HUDEP-2 (cell line): Measurements from ENCODE around the gene DDA1.
A peak's percentile ranks its signal among the peaks of the same experiment; 100 is the strongest.

ENCODE experiments used
- DNase-seq, 76 experiments: peaks; one replicate each; lab custom pipeline; 2025; ENCODE audit not compliant: unreplicated experiment in 76 of 76; lab: John Stamatoyannopoulos, UW

Gene DDA1

DNA sequence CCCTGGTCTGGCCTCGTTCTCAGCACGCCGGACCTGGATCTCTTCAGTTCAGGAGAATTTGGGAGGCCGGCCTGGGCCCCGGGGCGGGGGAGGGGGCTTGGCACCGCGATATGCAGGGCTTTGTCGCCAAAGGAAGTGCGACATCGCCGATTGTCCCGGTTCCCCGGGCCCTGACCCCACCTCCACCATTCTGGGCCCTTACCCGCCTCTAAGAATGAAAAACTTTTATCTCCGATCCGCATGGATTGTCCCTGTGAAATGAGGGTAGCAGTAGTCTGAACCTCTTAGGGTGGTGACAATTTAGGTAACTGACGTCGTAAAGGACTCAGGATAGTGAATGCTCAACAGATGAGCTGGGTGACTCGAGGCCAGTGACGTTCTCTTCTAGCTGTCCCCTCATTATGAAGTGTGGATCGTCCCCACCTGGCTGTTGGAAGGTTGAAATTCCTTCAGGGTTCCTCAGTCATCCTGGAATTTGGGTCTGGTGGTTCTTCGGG is 650 bp downstream of the DDA1 start:
- peak in 3 of 76 experiments; percentile 25 to 54 (median 50) for DNase-seq

DNA sequence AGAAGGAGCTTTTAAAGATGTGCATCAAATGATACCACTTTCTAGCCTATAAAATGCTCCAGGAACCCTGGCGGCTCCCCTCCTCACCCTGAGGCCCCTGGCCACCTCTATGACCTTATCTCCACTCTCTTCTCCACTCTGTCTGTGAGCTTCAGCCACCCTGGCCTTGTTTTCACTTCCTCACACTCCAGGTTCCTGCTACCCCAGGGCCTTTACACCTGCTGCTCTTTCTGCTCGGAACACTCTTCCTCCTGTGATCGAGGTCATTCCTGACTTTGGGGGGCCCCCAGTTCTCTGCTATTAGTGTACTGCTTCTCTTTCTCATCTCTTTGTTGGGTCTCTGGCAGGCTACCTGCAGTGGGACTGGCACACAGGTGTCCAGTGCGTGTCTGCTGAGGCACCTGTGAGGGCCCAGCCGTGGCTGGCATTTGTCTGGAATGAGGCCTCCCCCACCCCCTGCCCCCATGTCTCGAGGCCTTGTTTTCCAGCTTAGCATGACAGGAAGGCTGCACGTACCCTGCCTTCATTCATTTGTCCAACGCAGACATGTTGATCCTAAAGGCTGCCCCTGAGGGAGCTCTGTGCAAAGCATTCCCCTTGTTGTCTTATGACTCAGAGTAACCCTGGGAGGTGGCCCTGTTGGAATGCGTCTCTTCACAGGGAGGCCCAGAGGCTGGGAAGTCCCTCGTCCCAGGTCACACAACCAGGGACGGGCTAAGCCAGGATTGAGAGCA is 2.3 kb downstream of the DDA1 start:
- DNase-seq = no peak

DNA sequence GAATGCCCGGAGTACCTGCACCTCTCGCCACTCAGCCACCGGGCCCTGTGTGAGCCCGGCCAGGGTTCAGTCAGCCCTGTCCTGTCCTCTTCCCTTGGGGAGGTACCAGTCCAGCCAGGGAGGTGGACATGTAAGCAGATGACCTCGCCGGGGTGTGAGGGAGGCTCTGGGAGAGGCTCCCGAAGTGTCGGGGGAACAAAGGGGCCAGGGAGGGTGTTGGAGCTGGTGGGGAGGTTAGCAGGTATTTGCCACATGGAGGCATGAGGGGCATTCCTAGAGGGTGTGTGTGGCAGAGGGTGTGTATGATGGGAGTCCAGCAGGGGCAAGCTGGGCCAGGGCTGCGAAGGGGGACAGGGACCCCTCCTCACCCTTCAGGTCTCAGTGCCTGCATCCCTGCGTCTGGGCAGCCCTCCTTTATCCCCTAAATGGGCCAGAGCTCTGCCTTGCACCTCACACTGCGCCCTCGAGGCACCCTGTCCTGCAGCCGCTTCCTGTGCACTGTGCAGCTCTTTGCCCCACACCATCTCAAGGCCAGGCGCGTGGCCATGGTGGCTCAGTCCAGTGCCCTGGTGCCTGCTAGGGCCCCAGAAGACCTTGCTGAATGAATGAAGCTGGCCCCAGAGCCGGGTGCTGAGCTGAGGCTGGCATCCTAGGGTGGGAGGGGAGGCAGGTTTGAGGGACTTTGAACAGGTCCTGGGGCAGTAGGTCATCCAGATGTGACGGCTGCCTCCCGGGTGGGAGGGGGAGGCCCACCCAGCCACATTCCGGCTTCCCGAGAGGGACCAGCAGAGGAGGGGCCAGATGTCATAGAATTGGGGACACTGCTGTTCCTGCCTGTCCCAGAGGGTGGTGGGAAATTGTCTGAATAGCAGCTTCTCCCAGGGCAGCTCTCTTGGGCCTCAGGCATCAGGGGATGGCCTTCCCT is 3.1 kb downstream of the DDA1 start:
- no peak for DNase-seq

DNA sequence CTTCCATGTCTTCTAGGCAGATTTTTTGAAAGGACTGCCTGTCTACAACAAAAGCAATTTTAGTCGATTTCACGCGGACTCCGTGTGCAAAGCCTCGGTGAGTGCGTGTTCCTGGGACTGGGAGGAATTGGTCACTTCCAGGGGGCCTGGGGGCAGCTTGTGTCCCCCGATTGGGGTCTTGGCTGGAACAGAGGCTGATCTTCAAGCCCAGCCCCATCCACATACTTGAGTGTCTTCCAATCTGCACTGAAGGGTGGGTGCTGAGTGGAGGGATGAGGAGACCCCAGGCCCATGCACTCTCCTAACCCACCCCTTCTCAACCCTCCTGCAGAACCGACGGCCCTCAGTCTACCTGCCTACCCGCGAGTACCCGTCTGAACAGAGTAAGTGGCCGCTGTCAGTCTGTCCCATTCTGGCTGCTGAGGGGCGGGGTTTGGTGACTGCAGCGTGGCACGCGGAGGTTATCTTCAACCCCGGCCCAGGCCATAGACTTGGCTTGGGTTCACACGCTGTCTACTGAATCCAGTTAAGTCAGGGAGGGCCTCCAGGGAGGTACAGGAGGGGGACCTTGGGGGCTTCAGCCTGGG is 4.7 kb downstream of the DDA1 start:
- peak in 44 of 76 experiments; percentile 20 to 80 (median 48) for DNase-seq

DNA sequence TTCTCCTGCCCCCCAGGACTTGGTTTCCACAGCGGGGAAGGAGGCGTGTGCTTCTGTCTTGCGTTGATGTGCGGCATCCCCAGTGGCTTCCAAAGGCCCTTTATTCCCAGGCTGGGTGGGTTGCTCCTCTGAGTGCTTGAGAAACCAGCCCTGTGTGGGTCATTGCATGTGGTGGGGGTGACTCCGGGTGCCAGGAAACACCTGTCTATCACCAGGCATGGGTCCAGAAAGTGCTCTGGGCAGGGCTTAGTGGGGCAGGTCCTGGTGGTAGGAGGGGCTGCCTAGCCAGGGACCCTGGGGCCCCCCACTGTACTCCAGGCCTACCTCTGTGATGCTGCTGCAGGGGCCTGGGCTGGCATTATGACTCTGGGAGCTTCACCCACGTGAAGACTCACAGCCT is 9.6 kb downstream of the DDA1 start:
- no peak for DNase-seq

DNA sequence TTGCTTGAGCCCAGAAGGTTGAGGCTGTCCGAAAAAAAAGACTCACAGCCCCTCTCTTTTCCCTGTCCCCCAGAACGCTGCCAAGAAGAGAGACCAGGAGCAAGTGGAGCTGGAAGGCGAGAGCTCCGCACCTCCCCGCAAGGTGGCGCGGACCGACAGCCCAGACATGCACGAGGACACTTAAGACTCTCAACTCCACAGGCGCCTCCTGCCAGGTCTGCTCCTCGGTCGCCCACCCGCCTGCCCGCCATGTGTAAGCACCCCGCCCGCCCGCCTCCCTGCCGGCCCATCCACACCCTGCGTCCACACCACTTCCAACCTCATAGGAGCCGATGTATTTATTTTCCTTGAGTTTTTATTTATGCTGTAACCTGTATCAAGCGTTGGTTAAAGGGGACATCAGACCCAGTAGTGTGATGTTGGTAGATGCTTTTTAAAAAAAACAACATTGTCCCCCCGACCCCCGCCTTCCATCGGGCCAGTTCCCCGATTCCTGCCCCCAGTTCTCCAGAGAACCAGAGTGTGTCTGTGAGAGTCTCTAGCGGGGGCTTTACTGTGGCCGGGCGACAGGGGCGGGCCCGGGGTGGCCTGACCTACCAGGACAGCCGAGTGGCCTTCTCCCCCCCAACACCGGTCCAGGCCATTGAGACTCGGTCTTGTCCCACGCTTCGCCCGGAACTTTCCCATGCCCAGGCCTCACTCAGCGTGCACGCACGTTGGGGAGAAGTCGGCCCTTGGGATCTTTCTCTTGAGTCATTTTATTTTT is 10.3 kb downstream of the DDA1 start:
- no peak for DNase-seq

DNA sequence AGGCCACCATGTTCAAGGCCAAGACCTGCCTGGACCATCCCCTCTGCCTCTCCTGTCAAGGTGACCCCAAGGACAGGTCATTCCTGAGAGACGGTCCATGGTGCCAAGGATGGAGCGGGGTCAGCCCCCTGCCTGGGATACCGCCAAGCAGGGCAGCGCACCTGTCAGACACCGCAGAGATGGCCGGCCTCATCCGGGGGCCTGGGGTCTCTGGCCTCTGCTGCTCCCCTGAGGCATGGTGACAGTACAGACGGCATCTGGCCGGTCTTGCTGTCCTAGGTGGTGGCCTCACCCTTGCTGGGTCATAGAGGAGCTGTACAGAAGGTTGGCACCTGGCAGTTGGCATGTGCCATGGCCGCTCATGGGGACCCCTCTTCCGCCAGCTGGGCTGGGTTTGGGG is 11.1 kb downstream of the DDA1 start:
- no peak for DNase-seq

DNA sequence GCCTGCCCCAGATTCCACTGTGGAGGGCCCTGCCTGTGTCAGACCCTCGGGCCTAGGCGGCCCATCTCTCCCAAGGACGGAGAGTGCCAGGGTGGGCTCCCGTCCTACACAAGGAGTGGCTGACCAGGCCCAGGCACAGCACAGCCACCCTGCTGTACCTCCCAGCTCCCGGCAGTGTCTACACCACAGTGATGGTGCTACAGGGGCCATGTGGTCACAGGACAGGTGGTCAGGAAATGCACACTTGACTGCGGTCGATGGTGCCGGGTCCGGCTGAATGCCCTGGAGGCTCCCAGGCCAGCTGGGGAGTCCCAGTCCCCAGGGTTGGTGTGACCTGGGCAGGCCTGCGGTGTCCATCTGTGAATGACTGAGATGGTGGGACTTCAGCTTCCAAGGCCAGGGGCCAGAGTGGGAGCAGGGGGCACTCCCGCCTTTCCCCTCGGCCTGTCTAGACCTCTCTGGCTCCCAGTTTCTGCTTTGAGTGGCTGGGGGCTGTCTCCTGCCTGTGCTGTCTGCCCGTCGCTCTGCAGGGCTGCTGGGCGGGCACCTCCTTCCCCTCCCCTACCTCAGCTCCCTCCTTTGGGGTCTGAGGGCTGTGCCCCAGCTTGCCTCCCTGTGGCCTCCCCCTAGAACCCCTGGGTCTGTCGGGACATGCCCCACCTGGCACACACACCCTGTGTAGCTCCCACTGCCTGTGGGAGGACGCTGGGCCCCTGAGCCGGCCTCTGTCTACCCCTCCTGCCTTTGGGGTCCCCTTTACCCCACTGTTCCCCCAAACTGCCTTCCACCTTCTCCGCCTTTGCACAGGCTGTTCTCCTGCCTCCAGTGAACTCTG is 12.5 kb downstream of the DDA1 start:
- no peak for DNase-seq

DNA sequence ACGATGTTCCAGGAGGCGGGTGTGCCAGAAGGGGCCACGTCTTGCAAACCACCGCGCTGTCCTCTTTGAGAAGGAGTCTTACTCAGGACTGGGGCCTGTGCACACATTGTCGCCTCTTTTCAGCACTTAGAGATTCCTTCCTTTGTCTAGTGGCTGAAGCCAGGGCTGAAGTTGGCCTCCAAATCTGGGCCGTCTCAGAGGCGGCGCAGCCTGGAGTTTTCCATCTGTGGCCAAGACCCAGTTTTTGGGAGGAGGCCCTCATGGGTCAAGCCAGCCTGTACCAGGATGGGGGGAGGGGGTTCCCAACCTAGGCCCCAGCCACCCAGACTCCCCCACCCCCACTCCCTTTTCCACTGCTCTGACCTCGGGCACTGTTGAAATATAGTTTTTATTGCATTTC is 13.5 kb downstream of the DDA1 start:
- no peak for DNase-seq

DNA sequence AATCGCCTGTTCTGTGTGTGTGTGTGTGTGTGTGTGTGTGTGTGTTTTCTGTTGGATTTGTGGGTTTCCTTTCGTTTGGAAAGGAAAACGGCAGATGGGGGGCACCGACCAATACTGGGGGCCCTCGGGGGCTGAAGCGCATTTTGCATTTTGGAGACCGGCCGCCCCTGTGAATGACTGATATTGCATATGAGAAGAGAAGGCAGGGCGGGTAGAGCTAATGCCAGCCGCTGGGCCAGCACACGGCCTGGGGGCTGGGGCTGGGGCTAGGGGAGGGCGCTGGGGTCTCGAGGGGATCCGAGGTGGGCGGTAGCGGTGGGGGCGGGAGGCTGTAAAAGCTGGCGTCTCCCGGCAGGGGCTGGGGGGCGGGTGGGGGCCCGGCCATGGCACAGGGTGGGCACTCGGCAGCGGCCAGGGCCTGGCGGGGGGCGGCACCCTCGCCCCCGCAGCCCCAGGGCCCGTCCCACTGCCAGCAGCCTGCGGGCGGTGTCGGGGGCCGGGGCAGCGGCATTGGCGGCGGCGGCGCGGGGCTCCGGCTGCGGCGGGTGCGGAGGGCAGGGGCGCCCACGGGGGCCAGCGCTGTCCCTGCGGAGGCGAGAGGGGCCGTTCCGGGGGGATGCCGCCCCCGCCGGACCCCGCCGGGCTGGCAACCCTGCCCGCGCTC is 14.1 kb downstream of the DDA1 start:
- DNase-seq = no peak

DNA sequence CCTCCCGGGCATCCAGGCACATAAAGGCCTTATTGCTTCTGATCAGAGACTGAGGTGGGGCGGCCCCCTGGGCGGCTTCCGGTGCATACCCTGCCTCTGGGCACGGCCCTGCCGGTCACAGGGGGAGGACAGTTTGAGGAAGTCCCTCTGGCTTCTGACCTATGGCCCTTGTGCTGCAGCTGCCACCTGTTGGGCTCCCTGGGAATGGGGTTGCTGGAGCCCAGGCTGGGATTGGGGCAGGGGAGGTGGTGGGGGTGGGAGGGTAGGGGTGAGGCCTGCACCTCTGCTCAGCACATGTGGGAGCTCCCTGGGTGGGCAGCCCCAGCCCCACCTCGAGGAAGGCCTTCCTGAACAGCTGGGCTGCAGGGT is 14.6 kb downstream of the DDA1 start:
- DNase-seq = peak in 4 of 76 experiments; percentile 7 to 30 (median 20)

DNA sequence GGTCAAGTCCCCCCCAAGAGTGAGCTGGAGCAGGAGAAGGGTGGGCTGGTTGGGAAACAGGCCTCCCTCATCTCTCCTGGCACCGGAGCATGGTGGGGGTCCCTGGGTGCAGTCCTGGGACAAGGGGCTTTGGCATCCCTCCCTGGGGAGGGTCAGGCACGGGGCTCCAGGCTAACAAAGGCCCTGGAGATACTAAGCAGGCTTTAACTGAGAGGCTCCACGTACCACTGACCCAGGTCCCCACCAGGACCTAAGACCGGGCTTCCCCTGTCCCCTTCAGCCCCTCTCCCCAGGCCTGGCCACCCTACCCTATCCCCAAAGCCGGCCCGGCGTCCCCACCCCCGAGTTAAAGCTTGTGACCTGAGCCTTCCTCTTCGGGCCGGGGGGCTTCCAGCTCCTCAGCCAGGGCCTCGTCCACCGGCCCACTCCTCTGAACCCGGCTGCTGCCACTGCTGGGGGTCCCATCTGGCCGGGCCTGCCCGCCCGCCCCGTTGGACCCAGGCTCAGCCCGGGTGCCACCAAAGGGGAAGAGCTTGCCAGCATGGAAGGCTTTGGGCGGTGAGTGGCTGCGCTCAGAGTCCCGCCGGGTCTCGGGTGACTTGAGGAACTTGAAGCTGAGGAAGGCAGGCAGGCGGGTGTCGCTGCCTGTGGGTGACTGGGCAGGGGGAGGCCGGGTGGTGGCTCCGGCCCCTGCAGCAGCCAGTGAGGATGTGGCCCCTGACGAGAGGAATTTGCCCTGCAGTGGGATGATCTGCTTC is 15.2 kb downstream of the DDA1 start:
- DNase-seq = no peak

DNA sequence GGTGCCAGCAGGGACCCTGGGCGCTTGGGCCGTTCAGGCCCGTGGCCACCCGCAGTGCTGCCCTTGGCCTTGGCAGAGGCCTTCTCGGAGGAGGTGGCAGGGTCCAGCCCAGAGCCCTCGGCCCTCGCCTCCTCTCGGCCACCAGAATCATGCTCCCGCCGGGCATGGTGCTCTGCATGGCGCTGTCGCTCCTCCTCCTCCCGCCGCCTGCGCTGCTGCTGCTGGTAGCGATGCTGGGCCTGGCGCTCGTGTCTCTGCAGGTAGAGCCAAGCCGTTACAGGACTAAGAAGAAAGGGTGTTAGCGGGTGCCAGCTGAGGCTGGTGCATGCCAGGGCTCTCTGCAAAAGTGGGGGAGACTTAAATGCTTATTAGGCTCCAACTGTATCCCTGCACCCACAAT is 15.8 kb downstream of the DDA1 start:
- DNase-seq = no peak

DNA sequence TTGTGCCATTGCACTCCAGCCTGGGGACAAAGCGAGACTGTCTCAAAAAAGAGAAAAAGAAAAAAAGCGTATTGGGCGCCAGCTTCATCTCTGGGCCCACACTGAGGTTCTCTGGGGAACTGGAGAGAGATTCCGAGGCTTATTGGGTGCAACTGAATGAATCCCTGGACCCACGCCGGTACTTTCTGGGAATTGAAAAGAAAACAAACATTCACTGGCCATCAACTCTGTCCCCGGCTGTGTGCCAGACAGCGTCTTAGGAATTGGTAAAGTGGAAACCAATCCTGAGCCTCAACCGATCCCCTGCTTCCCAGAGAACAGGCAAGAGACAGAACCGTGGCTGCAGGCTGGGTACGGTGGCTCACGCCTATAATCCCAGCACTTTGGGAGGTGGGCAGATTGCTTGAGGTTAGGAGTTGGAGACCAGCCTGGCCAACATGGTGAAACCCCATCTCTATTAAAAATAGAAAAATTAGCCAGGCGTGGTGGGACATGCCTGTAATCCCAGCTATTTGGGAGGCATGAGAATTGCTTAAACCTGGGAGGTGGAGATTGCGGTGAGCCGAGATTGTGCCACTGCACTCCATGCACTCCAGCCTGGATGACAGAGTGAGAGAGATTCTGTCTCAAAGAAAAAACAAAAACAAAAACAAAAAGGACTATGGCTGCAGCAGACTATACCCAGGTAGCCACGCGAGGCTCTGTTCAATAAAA is 16.7 kb downstream of the DDA1 start:
- DNase-seq = no peak

DNA sequence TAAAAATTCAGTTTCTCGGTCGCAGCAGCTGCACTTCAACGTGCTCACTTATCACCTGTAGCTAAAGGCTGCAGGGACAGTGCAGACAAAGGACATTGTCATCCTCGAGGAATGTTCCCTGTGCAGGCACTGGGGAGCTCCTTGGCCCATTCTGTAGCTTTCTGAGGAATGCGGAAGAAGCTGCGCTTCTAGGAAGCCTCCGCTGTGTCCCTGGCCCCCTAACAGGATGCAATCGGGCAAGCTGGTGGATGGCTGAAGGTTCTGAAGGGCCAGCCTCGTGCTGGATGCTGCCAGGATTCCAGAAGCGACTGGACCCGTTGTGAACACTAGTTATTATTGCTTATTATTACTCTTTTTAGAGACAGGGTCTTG is 17.2 kb downstream of the DDA1 start:
- DNase-seq = no peak

DNA sequence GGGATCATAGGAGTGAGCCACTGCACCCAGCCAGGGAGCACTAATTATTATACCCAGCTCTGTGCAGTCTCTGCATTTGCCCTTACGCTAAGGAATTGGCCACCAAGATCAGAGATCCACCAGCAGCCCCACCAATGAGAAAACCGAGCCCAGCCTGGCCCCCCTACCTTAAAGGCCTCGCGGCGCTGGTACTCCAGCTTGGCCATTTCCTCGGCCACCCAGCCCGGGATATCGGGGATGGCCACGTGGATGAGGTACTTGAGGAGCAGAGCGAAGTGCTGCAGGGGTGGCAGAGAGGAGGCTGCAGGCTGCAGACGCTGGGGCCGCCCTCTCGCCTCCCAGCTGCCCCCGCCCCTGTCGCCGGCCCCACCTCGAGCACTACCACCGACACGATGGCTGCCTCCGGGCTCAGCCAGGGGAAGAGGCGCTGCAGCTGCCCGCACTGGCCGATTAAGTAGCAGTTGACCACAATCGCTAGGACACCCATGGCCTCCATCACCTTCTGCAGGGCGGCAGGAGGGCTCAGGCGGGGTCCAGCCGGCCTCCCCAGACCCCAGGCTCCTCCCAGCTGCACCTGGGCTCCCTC is 17.8 kb downstream of the DDA1 start:
- no peak for DNase-seq

DNA sequence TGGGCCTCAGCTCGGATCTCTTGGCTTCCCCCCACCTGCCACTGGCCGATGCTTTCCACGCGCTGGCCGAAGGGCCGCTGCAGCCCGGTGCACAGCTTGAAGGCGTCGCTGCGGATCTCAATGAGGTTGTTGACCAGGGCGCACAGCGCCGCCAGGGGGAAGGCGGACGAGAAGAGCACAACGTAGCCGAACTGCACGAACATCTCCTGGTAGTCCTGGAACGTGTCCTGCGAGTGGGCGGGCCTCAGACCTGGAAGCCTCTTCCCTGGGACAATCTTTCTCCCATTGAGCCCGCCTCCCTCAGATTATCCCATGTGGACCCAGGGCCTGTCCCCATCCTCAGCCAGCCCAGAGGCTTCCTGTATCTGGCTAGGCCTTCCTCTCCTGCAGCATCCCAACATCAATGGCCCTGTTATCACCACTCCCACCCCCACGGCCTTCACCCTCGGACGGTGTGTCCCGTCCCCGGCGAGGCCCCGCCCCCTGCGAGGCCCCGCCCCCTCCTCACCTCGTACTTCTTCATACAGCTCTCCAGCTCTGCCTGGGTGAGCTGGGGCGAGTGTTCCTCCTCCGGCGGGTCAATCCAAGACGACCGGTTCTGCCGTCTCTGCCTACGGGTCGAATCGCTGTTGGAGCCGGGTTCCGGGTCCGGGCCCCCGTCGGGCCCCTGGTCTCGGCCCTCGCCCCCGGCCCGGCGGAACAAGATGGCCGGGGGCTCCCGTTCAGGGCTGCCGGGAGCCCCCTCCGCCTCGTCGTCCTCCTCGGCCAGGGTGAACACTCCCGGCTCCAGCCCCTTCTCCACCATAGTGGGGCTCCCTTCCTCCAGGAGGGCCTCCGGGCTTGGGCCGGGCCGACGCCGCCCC is 18.5 kb downstream of the DDA1 start:
- peak in 28 of 76 experiments; percentile 9 to 53 (median 23) for DNase-seq
